GM12865 (cell line): ENCODE results near the gene CCDC107.
"Not testable (repeated sequence)": the region's sequence is repeated elsewhere in the genome, so short reads cannot be mapped to it uniquely, and the experiment has no call there.

Experiments
- DNase-seq: peaks from one replicate; pipeline ENCODE4 v3.0.0; 2010; ENCODE audit warnings: low read depth
- H3K4me3 ChIP-seq: 2 replicates; pipeline ENCODE4 v1.5.1; 2011; ENCODE audit warnings: mild to moderate bottlenecking, low read depth, low read length, control low read depth
- TF ChIP-seq, protein P1 (sequence below): IDR thresholded peaks from 2 replicates; pipeline ENCODE4 v1.5.1; 2011; ENCODE audit warnings: low read length, control low read depth, low read depth, inconsistent platforms; ENCODE audit not compliant: insufficient read depth; ENCODE audit errors: missing control alignments

Gene CCDC107

DNA sequence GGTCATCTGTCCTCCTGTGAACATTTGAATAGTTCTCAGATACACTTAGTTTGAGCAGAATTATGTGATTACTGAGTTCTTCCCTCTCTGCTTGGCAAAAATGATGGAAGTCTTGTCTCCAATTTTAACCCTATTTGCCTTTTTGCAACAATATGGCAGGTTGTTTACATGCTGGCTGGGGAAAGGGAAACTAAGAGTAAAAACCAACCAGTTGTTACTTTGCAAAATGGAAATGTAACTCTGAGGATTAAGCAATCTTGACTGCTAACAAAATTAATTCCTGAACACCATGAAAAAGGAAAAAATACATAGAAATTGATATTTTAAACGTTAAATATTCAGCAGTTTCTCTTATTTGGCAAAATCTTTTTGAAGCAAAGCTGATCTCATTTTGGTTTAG is 18.5 kb upstream of the CCDC107 start:
- DNase-seq = no peak
- TF ChIP-seq, protein P1, sequence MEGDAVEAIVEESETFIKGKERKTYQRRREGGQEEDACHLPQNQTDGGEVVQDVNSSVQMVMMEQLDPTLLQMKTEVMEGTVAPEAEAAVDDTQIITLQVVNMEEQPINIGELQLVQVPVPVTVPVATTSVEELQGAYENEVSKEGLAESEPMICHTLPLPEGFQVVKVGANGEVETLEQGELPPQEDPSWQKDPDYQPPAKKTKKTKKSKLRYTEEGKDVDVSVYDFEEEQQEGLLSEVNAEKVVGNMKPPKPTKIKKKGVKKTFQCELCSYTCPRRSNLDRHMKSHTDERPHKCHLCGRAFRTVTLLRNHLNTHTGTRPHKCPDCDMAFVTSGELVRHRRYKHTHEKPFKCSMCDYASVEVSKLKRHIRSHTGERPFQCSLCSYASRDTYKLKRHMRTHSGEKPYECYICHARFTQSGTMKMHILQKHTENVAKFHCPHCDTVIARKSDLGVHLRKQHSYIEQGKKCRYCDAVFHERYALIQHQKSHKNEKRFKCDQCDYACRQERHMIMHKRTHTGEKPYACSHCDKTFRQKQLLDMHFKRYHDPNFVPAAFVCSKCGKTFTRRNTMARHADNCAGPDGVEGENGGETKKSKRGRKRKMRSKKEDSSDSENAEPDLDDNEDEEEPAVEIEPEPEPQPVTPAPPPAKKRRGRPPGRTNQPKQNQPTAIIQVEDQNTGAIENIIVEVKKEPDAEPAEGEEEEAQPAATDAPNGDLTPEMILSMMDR = no peak
- no peak overlapping the region for H3K4me3 ChIP-seq

DNA sequence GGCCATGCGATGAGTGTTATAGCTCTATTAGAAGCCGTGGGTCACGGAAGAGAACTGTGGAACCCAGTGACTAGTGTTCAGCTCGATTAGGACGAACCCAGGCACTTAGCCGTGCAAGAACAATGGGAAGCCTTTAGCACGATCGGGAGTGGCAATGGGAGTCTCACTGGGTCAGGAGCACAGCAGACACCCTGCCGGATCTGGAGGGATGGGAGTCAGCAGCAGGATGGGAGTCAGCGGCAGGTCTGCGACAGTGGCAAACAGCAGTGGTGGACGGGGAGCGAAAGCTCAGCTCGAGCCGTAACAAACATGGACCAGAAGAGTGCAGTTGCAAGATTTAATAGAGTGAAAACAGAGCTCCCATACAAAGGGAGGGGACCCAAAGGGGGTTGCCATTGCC is 17.7 kb upstream of the CCDC107 start:
- not testable (repeated sequence) for H3K4me3 ChIP-seq, DNase-seq

DNA sequence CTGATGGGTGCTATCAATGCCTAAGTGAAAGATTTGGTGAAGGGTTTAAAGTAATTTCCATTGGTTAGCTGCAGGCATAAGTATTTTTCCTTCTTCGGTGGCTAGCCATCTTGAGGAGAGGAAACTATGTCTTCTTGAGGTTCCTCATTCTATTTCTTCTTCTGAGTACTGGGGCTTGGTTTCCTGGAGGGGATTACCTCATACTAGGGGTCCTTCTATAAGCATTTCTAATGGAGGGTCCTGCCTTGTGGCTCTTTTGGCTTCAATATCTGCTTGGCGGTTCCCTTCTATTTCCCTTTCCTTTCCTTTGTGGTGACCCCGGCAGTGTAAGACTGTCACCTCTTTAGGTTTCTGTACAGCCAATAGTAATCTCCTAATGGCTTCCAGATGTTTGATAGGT is 16.6 kb upstream of the CCDC107 start:
- DNase-seq, H3K4me3 ChIP-seq: not testable (repeated sequence)

DNA sequence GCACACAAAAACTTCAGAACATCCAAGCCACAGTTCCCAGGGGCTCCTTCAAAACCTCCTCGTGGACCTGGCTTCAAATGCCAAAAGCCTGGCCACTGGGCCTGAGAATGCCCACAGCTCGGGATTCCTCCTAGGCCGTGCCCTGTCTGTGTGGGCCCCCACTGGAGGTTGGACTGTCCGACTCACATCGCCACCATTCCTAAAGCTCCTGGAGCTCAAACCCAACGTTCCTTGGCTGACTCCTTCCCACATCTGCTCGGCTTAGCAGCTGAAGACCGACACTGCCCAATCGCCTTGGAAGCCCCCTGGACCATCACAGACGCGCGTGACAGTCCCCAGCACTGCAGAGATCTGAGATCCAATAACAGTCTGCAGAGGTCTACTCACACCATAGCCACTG is 15.0 kb upstream of the CCDC107 start:
- no peak overlapping the region for H3K4me3 ChIP-seq
- no peak for DNase-seq
- TF ChIP-seq, protein P1 = no peak

DNA sequence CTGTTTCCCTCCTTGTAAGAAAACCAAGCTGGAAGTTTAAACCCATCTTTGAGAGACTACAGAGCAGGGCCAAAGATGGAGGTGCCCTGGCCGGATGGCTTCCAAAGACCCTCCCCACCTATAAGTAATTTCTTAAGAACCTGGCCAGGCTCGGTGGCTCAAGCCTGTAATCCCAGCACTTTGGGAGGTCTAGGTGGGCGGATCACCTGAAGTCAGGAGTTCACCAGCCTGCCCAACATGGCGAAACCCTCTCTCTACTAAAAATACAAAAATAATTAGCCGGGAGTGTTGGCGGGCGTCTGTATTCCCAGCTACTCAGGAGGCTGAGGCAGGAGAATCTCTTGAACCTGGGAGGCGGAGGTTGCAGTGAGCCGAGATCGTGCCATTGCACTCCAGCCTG is 12.4 kb upstream of the CCDC107 start:
- not testable (repeated sequence) for DNase-seq
- H3K4me3 ChIP-seq = peak overlapping the region; percentile 82

DNA sequence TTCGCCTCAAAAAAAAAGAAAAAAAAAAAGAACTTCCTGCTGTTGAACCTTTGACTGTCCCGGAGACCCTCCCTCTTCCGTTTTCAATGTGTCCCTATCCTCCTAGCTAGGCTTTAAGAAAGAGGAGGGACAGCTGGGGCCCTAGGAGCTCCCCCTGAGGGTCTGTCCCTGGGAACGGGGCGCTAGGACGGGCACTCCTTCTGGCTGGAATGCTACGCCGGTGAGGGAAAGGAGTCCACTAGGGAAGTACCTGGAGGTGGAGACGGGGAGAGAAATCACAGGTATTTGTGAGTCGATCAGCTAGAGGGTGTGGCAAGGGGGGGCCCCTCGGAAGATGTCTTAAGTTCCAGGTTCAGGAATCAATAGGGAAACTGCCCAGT is 11.9 kb upstream of the CCDC107 start:
- peak overlapping the region; percentile 82 for H3K4me3 ChIP-seq
- TF ChIP-seq, protein P1 = no peak
- DNase-seq = no peak

DNA sequence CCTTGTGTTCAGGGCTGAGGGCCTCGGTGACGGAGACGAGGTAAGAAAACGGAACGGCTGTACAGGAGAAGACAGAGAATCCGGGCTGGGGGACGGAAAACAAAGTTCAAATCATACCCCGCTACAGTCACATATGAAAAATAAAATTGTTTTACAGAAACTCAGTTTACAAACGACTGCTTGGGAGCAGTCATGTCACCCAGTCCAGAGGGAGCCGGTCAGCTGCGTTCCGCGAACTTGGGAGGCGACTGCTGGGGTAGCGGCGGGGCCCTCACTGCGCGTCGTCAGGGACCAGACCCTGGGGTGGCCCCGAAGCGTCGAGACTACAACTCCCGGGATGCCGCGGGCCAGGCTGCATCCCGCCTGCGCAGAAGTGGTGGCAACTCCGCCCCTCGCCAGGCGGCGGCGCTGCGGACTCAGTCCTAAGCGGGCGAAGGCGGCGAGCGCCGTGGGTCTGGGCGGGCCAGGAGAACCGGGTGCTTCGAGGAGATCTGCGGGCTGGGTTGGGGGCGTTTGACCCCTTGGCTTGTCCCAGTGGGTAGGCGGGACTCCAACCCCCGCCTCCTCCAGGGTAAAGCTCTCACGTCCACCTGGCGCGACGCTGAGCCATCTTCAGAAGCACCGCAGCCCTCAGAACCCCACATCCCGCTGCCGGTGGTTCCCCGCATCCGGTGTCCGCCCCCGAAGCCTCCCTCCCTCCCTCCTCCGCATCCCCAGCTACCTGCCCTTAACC is 11.4 kb upstream of the CCDC107 start:
- H3K4me3 ChIP-seq = peak overlapping the region; percentile 82
- TF ChIP-seq, protein P1 = peak; percentile 98
- DNase-seq = peak; percentile 95

DNA sequence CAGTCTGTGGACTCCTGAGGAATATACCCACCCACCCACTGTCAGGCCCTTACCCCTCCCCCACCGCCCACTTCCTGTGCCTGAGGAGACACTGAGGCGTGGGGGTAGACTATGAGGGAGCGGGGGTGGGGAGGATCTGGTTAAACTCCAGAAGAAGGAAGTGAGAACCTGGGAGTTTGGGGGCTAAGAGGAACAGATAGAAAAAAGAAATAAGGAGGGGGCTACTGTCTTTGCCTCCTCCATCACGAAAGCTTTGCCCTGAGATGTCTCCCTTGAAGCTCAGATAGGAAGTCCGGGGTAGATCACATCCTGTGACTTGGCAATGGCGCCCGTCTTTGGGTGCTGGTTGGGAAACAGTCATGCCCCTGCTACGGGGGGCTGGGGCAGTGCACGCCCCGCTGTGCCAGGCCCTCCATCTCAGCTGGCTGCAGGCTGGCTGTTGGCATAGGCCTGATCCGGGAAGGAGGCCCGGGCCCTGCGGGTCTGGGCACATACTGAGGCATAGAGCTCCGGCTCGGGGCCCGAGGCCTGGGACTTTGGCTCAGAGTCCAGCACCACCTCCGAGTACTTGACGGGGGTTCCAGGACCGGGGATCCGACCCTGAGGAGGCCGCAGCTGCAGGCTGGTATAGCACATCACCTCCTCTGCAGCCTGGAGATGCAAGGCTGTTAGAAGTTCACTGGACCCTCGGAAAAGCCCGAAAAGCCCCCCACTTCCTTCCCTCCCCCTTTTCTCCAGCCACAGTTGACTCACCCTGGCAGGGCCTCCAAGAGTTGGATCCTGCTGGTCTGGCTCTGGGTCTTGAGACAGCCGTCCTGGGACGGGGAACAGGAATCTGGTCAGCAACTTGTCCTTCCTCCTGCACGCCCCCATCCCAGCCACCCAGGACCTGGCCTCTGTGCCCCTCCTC is 8.4 kb upstream of the CCDC107 start:
- peak overlapping the region; percentile 78 for H3K4me3 ChIP-seq
- DNase-seq = peak; percentile 54
- TF ChIP-seq, protein P1 = no peak
